Pons (tissue), 1 donor: ENCODE data around the gene PANK3.
"Not testable (repeated sequence)": the region's sequence is repeated elsewhere in the genome, so short reads cannot be mapped to it uniquely, and the experiment has no call there.

Source experiments
- DNase-seq: peaks from one replicate; pipeline ENCODE4 v3.0.0-alpha.2; 2016; ENCODE audit warnings: low spot score

PANK3 gene

DNA sequence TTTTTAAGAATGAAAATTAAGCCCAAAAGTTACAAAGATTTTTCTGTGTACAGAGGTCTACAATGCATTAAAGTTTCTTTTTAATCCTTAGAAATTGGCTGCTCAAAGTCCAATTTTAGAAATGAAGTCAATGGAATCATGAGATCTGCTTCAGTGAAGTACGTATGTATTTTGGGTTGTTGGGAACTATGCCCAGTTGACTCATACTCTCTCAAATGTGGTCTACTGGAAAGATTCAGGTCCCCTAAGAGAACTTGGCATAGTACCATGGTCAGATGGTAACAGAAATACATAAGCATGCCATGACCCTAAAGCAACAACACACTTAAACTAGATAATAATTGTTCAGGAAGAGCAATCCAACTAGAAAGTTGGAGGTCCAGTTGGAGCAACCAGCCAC, 27.0 kb downstream of the PANK3 start:
- DNase-seq = no peak

GRCh38 chr5:168550656-168551055, 28.5 kb downstream of the PANK3 start:
- DNase-seq = no peak

GRCh38 chr5:168549554-168549953, 29.6 kb downstream of the PANK3 start:
- no peak for DNase-seq

- DNase-seq = no peak
Measured at GRCh38 chr5:168537176-168537575, 42.0 kb downstream of the PANK3 start.

GRCh38 chr5:168534351-168534750, 44.8 kb downstream of the PANK3 start:
- DNase-seq = not testable (repeated sequence)

DNA sequence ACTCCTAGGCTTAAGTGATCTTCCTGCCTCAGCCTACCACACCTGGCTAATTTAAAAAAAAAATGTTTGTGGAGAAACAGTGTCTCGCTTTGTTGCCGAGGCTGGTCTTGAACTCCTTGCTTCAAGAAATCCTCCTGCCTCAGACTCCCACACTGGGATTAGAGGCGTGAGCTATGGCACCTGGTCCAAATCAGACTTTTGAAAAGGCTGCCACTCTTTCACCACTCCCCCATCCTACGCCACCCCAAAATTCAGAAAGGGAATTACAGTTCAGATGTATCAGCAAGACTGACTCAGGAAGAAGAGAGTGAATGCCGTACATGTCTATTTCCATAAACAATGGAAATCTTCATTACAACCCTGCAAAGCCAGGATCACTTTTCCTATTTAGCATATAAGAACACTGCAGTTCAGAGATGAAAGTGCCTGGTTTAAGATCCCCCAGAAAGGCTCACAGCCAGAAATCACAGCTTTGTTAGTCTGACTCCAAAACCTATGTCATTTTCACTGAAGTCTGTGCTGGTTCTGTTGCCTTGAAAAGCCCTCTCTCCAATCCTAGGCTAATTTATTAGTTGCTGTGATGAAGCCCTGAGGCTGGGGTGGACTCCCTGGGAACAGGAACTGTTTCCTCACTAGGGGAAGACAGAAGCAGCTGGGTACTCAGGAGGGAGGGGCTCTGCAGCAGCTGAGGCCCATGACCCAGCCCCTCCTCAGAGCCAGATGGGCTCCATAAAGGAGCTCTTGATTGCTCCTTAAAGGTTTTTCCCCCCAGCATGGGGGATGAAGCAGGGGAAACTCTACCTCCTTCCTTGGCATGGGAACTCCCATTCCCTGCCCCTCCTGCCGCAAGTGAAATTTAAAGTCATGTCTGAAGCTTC, 46.9 kb downstream of the PANK3 start:
- no peak for DNase-seq

GRCh38 chr5:168531191-168531590, 48.0 kb downstream of the PANK3 start:
- no peak for DNase-seq

- no peak for DNase-seq
Measured at GRCh38 chr5:168530621-168531150, 48.5 kb downstream of the PANK3 start.

GRCh38 chr5:168529374-168530234, 49.6 kb downstream of the PANK3 start:
- DNase-seq = no peak

DNA sequence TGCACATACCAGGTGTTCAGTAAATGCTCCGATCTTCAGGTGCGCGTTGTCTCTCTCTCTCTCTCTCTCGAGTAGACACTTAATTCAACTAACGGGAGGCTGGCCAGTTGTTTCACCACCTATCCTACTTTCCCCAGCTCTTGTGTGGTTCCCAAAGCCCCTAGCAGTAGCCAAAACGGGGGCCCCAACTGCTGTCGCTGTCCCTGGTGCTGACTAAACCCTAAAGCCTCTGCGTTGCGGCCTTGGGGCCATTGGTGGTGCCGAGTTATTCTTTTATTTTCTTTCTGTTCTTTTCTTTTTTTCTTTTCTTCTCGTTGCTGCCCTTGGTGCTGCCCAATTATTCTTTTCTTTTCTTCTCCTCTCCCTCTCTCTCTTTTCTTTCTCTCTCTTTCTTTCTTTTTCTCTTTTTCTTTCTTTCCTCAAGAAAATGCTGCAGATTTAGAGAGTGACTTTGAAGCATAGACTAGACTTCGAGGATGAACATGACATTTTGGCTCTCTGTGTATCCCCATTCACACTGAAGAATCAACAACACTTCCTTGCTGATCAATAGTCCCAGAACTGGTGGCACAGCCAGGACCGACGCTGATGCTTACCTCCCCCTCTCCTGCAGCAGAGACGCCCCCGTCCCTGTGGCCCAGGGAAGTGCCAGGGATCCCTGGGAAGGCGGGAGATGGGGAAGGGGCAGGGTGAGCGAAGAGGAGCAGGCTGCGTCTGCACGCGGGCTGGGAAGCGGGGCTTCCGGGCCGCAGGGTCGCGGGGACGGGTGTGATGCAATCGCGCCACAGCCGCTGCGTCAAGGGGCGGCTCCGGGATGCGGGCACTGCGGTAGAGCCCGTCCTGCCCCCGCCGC, 50.4 kb downstream of the PANK3 start, which contains the start of gene FBLL1:
Gene FBLL1 (plus strand): TSS at position 785 of the 853 bp plus-strand sequence. CDS start 200 bp downstream, outside the sequence.
- no peak for DNase-seq

GRCh38 chr5:168527756-168528295, 51.3 kb downstream of the PANK3 start:
- DNase-seq = no peak

DNA sequence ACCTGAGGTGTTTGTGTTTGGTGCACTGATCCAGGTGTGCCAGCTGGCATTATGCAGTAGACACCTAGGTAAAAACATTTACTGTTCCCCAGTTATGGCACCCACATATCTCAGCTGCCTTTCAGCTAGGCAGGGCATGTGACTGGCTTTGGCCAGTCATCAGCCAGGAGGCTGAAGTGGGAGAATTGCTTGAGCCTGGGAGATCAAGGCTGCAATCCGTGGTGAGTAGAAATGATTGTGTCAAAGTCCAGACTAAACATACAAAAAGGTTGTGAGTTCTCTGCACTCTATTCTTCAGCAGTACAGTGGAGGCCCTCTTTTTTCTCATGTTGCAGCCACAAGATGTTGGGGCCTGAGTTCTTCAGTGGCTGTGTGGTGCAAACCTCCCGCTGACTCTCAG, 53.3 kb downstream of the PANK3 start:
- no peak for DNase-seq

- no peak for DNase-seq
Measured at GRCh38 chr5:168513861-168514428, 65.2 kb downstream of the PANK3 start.

DNA sequence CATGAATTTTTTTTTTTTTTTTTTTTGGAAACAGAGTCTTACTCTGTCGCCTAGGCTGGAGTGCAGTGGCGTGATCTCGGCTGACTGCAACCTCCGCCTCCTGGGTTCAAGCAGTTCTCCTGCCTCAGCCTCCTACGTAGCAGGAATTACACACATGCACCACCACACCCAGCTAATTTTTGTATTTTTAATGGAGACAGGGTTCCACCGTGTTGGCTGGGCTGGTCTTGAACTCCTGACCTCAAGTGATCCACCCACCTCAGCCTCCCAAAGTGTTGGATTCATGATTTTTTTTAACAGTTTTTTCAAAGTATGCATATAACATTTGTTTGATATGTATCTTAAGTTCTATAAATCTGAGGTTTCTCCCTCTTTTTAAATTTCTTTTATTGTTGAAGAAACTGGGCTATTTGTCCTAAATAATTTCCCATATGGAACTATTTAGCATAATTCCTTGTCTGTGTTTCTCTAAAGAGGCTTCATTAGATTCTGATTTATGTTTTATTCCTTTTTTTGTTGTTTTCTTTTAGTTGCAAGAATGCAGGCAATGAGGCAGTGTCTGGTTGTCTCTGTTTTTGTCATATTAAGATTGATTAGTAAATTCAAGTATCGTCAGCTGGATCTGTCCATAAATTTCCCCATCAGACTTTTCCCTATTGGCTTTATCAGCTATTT, 76.5 kb downstream of the PANK3 start:
- no peak for DNase-seq
